Right cardiac atrium (tissue), 5 donors: ENCODE data around the gene PRR20B. TPM values are rescaled to one million over a fixed set of nuclear protein-coding genes. Genes with fewer than 3 reads are reported as not detected.
A peak's percentile ranks its signal among the peaks of the same experiment; 100 is the strongest.
"Not testable (repeated sequence)": the region's sequence is repeated elsewhere in the genome, so short reads cannot be mapped to it uniquely, and the experiment has no call there.

ENCODE experiments used
- ATAC-seq, 2 donors: fragments of 200-7000 bp; cut with Tn5 transposase; one replicate each; pipeline versions ENCODE4 v1.8.0 to v1.9.1; 2020; ENCODE audit warnings: moderate library complexity in 2 of 2, mild to moderate bottlenecking in 1 of 2
- DNase-seq, 3 donors: peaks; one replicate each; pipeline ENCODE4 v3.0.0-alpha.2; 2020
- H3K27ac ChIP-seq: one replicate; pipeline ENCODE4 v1.5.1; 2013; ENCODE audit warnings: mild to moderate bottlenecking, low read length, control low read depth, moderate library complexity
- H3K27me3 ChIP-seq: one replicate; pipeline ENCODE4 v1.6.1; 2013; ENCODE audit not compliant: control insufficient read depth, insufficient read depth
- H3K4me1 ChIP-seq: one replicate; pipeline ENCODE4 v1.6.1; 2013; ENCODE audit warnings: low read length; ENCODE audit not compliant: control insufficient read depth, insufficient read depth
- H3K4me3 ChIP-seq: one replicate; pipeline ENCODE4 v1.5.1; 2013; ENCODE audit warnings: low read length, control low read depth
- H3K9me3 ChIP-seq: one replicate; pipeline ENCODE4 v1.6.1; 2013; ENCODE audit warnings: low read length; ENCODE audit not compliant: control insufficient read depth
- WGBS: extraction: QIAGEN DNeasy Blood & Tissue Kit; methylation state at CpG from one replicate; pipeline ENCODE4 v1.1.7; 2013; 5-methylcytosine and 5-hydroxymethylcytosine counted together
- intact Hi-C, 4 donors: fragments of 100-400 bp; cut with DNase I; formaldehyde crosslinking; loops; one replicate each; pipeline versions ENCODE4 v1.11.0 to v1.14.0; 2022 to 2023
- long read RNA-seq, 4 donors: library from polyadenylated mRNA; unstranded; transcript quantifications; one replicate each; pipeline ENCODE4 v2.0.0, GENCODE V29; 2020 to 2021
- polyA plus RNA-seq: library from polyadenylated mRNA; stranded (reverse); fragments of 200-250 nt; gene quantifications from one replicate; pipeline ENCODE4 v1.2.3, GENCODE V29; 2013
- total RNA-seq, 4 donors: library from RNA; stranded (reverse); fragmentation: NEBNext Ultra II Directional; extraction: Animal tissue kit (Norgen Biotek cat#: 25700); gene quantifications; one replicate each; pipeline ENCODE4 v1.2.1, GENCODE V29; 2021
- donor health status: healthy with polysubstance abuse.
- donor health status: DM: no; HTN: yes; CAD: no.
- donor health status: DM: no; HTN: no; CAD: no.
- donor health status: DM: no; HTN: yes; CAD: no; lungs with severe emphysema.
- donor health status: DM: yes; HTN: yes; CAD: no.

The PRR20B gene
- total RNA-seq (not detected), polyA plus RNA-seq (not detected)
- long read RNA-seq, donor 1: 0 reads
- long read RNA-seq, donor 2: 0 reads
- long read RNA-seq, donor 3: 0 reads
- long read RNA-seq, donor 4: 0 reads

DNA sequence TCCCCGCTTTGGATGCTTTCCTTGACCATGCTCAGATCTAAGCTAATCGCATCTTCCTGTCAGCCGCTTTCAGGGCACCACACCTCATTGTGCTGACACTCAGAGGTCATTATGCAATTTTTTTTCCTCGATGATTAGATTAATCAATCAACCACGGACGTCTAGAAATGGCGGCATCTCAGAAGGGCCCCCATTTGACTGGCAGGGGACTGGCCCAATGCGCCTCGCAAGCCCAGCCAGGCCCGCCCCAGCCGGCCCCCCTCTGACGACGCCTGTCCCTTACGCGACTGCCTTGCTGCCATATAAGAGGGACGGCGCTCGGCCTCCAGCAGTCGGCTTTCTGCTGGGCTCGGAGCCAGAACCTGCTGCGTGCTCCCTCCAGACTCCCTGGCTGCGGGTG is at the start of gene PRR20B:
TSS of gene PRR20B (plus strand) at position 301 of the 400 bp plus-strand sequence. CDS start 387 bp downstream, outside the sequence.
- H3K4me1 ChIP-seq, H3K4me3 ChIP-seq, H3K27me3 ChIP-seq, DNase-seq, H3K27ac ChIP-seq, ATAC-seq, intact Hi-C loops, H3K9me3 ChIP-seq: not testable (repeated sequence)
- WGBS: no CpG with 5 or more reads among the region's 22 CpGs

DNA sequence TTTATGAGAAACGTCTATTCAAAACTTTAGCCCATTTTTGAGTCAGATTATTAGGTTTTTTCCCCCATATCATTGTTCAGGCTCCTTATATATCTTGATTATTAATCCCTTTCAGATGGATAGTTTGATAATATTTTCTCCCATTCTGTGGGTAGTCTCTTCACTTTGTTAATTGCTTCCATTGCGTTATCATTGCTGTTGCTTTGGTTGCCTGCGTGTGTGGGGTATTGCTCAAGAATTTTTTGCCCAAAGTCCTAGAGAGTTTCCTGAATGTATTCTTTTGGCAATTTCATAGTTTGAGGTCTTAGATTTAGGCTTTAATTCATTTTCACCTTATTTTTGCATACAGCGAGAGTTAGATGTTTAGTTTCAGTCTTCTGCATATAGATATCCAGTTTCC is 32.3 kb upstream of the PRR20B start:
- Histone ChIP-seq H3K4me3 (no peak overlapping the region), H3K4me1 (no peaks in the 10 kb centered on the region), H3K9me3 (no peaks in the 10 kb centered on the region), H3K27me3 (no peaks in the 10 kb centered on the region), H3K27ac (no peak overlapping the region)
- ATAC-seq (no peak), DNase-seq (no peak)
- intact Hi-C loops: no loop called here
- WGBS: 92% methylated on average over 4 of the region's 4 CpGs

GRCh38 chr13:57123681-57124080 is 23.6 kb upstream of the PRR20B start:
- Histone ChIP-seq H3K9me3 (no peaks in the 10 kb centered on the region), H3K4me3 (no peak overlapping the region), H3K27me3 (no peaks in the 10 kb centered on the region), H3K4me1 (no peaks in the 10 kb centered on the region), H3K27ac (no peak overlapping the region)
- WGBS: 11% methylated on average over 1 of the region's 1 CpG
- peak; percentile 49 to 74 (median 70) for DNase-seq
- intact Hi-C loops: no loop called here
- ATAC-seq: peak; percentile 97 to 99

DNA sequence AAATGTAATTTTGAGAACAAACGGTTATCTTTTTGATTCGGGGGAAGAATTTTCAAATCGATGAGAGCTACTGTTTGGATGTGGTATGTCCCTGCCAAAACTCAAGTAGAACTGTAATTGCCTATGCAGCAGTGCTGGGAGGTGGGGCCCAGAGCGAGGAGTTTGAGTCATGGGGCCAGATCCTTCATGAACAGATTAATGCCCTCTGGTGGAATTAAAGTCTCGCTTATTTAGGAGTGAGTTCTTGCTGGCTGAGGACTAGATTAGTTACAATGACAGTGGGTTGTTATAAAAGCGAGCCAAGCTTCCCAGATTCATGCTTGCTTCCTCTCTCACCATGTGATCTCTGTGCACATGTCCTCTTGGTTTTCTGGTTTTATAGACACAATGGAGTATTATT is 18.4 kb upstream of the PRR20B start:
- ATAC-seq (no peak), DNase-seq (no peak)
- 65% methylated on average over 6 of the region's 6 CpGs for WGBS
- intact Hi-C loops: no loop called here
- H3K4me3 ChIP-seq: no peak overlapping the region
- no peaks in the 10 kb centered on the region for H3K4me1 ChIP-seq
- no peaks in the 10 kb centered on the region for H3K9me3 ChIP-seq
- no peaks in the 10 kb centered on the region for H3K27me3 ChIP-seq
- H3K27ac ChIP-seq: no peak overlapping the region

GRCh38 chr13:57136093-57136492 is 11.2 kb upstream of the PRR20B start:
- no peaks in the 10 kb centered on the region for H3K9me3 ChIP-seq
- no peak for ATAC-seq
- no peak overlapping the region for H3K27ac ChIP-seq
- intact Hi-C loops: no loop called here
- no peaks in the 10 kb centered on the region for H3K27me3 ChIP-seq
- DNase-seq: no peak
- WGBS: 65% methylated on average over 2 of the region's 2 CpGs
- no peak overlapping the region for H3K4me3 ChIP-seq
- H3K4me1 ChIP-seq: no peaks in the 10 kb centered on the region

DNA sequence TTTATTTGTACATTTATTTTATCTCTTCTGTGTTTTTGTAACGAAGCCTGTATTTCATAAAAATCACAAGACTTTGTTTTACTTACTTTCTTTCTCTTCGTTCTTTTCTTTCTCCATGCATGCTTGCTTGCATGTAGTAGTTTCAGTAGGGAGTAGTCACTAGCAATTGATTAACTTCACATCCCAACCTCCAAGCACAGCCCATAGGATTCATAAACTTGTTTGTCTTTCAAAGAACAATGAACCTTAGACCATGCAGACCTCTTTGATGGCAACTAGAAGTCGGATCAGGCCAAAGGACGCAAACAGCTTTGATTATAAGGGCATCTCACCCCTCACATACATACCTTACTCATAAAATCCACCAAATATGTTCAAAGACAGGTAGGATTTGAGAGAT is 9.7 kb upstream of the PRR20B start:
- H3K4me1 ChIP-seq: no peaks in the 10 kb centered on the region
- 75% methylated on average over 4 of the region's 4 CpGs for WGBS
- DNase-seq (no peak), ATAC-seq (no peak)
- no peak overlapping the region for H3K27ac ChIP-seq
- intact Hi-C loops: no loop called here
- H3K9me3 ChIP-seq: no peaks in the 10 kb centered on the region
- H3K27me3 ChIP-seq: no peaks in the 10 kb centered on the region
- H3K4me3 ChIP-seq: no peak overlapping the region

DNA sequence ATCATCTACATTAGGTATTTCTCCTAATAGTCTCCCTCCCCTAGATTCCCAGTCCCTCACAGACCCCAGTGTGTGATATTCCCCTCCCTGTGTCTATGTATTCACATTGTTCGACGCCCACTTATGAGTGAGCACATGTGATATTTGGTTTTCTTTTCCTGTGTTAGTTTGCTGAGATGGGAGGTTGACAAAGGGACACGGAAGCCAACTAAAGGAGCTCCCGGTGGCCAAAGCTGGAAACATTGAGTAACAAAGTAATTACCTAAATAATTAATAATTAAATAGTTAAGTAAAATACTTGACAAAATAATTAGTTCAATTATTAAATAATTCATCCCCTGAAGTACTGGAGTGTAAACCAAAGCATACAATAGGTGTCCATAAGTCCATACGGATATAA is 8.3 kb upstream of the PRR20B start:
- no peak for ATAC-seq

DNA sequence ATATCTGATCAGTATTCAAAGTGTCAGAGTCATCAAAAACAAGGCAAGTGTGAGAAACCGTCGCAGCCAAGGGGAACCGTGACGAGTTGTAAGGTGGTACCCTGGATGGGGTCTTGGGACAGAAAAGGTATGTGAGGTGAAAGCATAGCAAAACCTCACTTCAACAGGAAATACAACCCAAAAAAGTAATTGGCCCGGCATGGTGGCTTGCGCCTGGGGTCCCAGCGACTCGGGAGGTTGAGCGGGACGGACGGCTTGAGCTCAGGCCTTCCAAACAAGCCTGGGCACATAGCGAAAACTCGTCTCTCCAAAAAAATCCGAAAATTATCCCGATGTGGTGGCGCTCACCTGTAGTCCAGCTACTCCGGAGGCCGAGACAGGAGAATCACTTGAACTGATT is 7.5 kb upstream of the PRR20B start:
- H3K4me1 ChIP-seq, H3K4me3 ChIP-seq, H3K9me3 ChIP-seq, H3K27ac ChIP-seq, ATAC-seq, intact Hi-C loops, H3K27me3 ChIP-seq: not testable (repeated sequence)
- whole genome bisulfite sequencing: 100% methylated on average over 7 of the region's 18 CpGs
- DNase-seq: peak in 1 of 3 donors; percentile 4

More for the DNA sequence above, 8.3 kb upstream of the PRR20B start:
- DNase-seq: no peak
- intact Hi-C loops: no loop called here
- Histone ChIP-seq H3K9me3 (no peaks in the 10 kb centered on the region), H3K4me1 (no peaks in the 10 kb centered on the region), H3K27ac (no peak overlapping the region), H3K27me3 (no peaks in the 10 kb centered on the region), H3K4me3 (no peak overlapping the region)
- WGBS: 91% methylated on average over 5 of the region's 5 CpGs

DNA sequence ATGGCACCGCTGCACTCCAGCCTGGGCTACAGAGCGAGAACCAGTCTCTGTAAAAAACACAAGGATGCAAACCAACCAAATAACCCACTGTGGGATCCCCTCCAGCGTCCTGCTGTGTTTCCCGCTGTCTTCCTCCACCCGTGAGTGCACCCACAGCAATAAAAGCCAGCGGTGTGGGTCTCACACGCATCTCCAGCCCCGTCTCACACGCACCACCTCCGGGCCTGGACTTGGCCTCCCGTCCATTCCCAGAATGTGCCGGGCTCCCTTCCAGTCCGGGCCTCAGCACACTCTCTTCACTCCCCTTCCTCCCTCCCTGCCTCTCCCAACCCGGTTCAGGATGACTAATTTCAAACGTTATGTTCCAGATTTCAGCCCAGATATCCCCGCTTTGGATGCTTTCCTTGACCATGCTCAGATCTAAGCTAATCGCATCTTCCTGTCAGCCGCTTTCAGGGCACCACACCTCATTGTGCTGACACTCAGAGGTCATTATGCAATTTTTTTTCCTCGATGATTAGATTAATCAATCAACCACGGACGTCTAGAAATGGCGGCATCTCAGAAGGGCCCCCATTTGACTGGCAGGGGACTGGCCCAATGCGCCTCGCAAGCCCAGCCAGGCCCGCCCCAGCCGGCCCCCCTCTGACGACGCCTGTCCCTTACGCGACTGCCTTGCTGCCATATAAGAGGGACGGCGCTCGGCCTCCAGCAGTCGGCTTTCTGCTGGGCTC is 6.9 kb upstream of the PRR20B start, which contains the start of gene PRR20A:
TSS of gene PRR20A (plus strand) at position 684 of the 734 bp plus-strand sequence. CDS start 387 bp downstream, outside the sequence.
- DNase-seq, intact Hi-C loops: not testable (repeated sequence)

DNA sequence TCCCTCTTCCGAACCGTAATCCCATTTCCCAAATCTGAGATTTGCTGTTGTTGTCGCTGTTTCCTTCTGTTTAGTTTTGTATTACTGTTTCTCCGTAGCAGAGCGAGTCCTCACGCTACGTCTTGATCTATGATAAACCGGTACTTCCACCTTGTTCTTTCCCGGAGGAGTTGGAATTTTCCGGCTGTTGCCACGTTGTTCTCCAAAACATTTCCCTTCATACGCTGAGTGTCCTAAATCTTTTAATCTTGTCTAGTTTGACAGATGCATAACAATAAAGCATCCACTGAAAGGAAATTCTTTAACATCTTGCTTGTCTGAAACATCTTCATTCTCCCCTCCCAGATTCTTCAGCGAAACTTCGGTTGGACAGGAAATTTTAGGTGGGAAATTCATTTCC is 818 bp downstream of the PRR20B start:
- intact Hi-C loops, H3K27me3 ChIP-seq, H3K4me1 ChIP-seq, H3K9me3 ChIP-seq, H3K27ac ChIP-seq, DNase-seq, ATAC-seq, H3K4me3 ChIP-seq: not testable (repeated sequence)
- 95% methylated on average over 6 of the region's 14 CpGs for WGBS

More for the DNA sequence above, 6.9 kb upstream of the PRR20B start, which contains the start of gene PRR20A:
- not testable (repeated sequence) for ATAC-seq, H3K9me3 ChIP-seq, H3K4me3 ChIP-seq, H3K27me3 ChIP-seq, H3K4me1 ChIP-seq, H3K27ac ChIP-seq
- WGBS: 97% methylated on average over 9 of the region's 34 CpGs

DNA sequence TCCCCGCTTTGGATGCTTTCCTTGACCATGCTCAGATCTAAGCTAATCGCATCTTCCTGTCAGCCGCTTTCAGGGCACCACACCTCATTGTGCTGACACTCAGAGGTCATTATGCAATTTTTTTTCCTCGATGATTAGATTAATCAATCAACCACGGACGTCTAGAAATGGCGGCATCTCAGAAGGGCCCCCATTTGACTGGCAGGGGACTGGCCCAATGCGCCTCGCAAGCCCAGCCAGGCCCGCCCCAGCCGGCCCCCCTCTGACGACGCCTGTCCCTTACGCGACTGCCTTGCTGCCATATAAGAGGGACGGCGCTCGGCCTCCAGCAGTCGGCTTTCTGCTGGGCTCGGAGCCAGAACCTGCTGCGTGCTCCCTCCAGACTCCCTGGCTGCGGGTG is 6.5 kb downstream of the PRR20B start, which contains the start of gene PRR20C:
TSS of gene PRR20C (plus strand) at position 301 of the 400 bp plus-strand sequence. CDS start 387 bp downstream, outside the sequence.
- ATAC-seq, intact Hi-C loops, H3K4me3 ChIP-seq: not testable (repeated sequence)

More for the DNA sequence above, 6.5 kb downstream of the PRR20B start, which contains the start of gene PRR20C:
- WGBS: no CpG with 5 or more reads among the region's 22 CpGs
- DNase-seq, H3K27ac ChIP-seq, H3K27me3 ChIP-seq, H3K4me1 ChIP-seq, H3K9me3 ChIP-seq: not testable (repeated sequence)
